HepG2 (cell line): ENCODE data around the gene GOSR1. TPM values are rescaled to one million over a fixed set of nuclear protein-coding genes. Genes with fewer than 3 reads are reported as not detected.

Experiments
- FOXO1 ChIP-seq: sonication (generic); formaldehyde crosslinking; IDR thresholded peaks from 2 replicates; pipeline ENCODE4 v1.4.0; 2020; ENCODE audit warnings: missing genetic modification reagents
- FOXP4 ChIP-seq: sonication (generic); formaldehyde crosslinking; IDR thresholded peaks from 2 replicates; pipeline ENCODE4 v1.4.0; 2020; ENCODE audit warnings: missing genetic modification reagents
- HNF4G ChIP-seq, 2 experiments: sonication (generic) in 1 of 2; formaldehyde crosslinking in 1 of 2; IDR thresholded peaks; 2 replicates each; pipeline versions ENCODE4 v1.4.0 to v1.6.1; 2011 to 2020; ENCODE audit warnings: borderline replicate concordance in 2 of 2, low read depth in 2 of 2, mild to moderate bottlenecking in 2 of 2, low read length in 1 of 2, missing genetic modification reagents in 1 of 2, moderate library complexity in 1 of 2
- TFAP4 ChIP-seq: sonication (generic); IDR thresholded peaks from 2 replicates; pipeline ENCODE4 v1.6.1; 2016; ENCODE audit warnings: low read depth, borderline replicate concordance
- ZBTB38 ChIP-seq: sonication (generic); formaldehyde crosslinking; IDR thresholded peaks from 2 replicates; pipeline ENCODE4 v1.5.1; 2020; ENCODE audit warnings: mild to moderate bottlenecking, missing genetic modification reagents
- ZBTB46 ChIP-seq: sonication (generic); formaldehyde crosslinking; IDR thresholded peaks from 2 replicates; pipeline ENCODE4 v1.4.0; 2020; ENCODE audit warnings: mild to moderate bottlenecking, missing genetic modification reagents, borderline replicate concordance
- ZNF292 ChIP-seq: sonication (generic); formaldehyde crosslinking; IDR thresholded peaks from 2 replicates; pipeline ENCODE4 v1.8.1; 2022; ENCODE audit warnings: mild to moderate bottlenecking, low read depth, missing genetic modification reagents, borderline replicate concordance
- ZNF331 ChIP-seq: sonication (generic); formaldehyde crosslinking; IDR thresholded peaks from 2 replicates; pipeline ENCODE4 v1.4.0; 2020; ENCODE audit warnings: missing genetic modification reagents
- ZNF367 ChIP-seq: sonication (generic); formaldehyde crosslinking; IDR thresholded peaks from 2 replicates; pipeline ENCODE4 v1.4.0; 2020; ENCODE audit warnings: missing genetic modification reagents, borderline replicate concordance
- ZNF484 ChIP-seq: sonication (generic); formaldehyde crosslinking; IDR thresholded peaks from 2 replicates; pipeline ENCODE4 v1.5.1; 2020; ENCODE audit warnings: mild to moderate bottlenecking, low read depth, missing genetic modification reagents, borderline replicate concordance
- ZNF503 ChIP-seq: sonication (generic); formaldehyde crosslinking; IDR thresholded peaks from 2 replicates; pipeline ENCODE4 v1.4.0; 2020; ENCODE audit warnings: missing genetic modification reagents
- ZNF609 ChIP-seq: sonication (generic); formaldehyde crosslinking; IDR thresholded peaks from 2 replicates; pipeline ENCODE4 v1.4.0; 2020; ENCODE audit warnings: mild to moderate bottlenecking, missing genetic modification reagents, borderline replicate concordance
- ZNF720 ChIP-seq: sonication (generic); formaldehyde crosslinking; IDR thresholded peaks from 2 replicates; pipeline ENCODE4 v1.4.0; 2020; ENCODE audit warnings: missing genetic modification reagents
- ZSCAN25 ChIP-seq: sonication (generic); formaldehyde crosslinking; IDR thresholded peaks from 2 replicates; pipeline ENCODE4 v1.8.0; 2022; ENCODE audit warnings: mild to moderate bottlenecking, missing genetic modification reagents
- polyA plus RNA-seq, 8 experiments: library from polyadenylated mRNA; depleted of rRNA in 3 of 8; stranded (reverse) in 7 of 8; unstranded in 1 of 8; fragments of >200 nt; fragmentation: Illumina TruSeq in 4 of 8; extraction: Trizol in 4 of 8; gene quantifications; 2 replicates each; pipeline versions ENCODE4 v1.2.1 to v1.2.3, GENCODE V29; 2011 to 2016; ENCODE audit warnings: low read depth in 4 of 8, missing spikeins in 1 of 8, mixed read lengths in 1 of 8; ENCODE audit not compliant: insufficient read depth in 1 of 8
- total RNA-seq, 5 experiments: library from RNA; depleted of rRNA; stranded (reverse); fragments of >200 nt; fragmentation: Illumina TruSeq; extraction: Trizol; gene quantifications; 2 replicates each; pipeline ENCODE4 v1.2.3, GENCODE V29; 2016; ENCODE audit warnings: low read depth in 1 of 5
- TF ChIP-seq, protein P1 (sequence below): sonication (generic); formaldehyde crosslinking; IDR thresholded peaks from 2 replicates; pipeline ENCODE4 v1.8.1; 2023; ENCODE audit warnings: missing genetic modification reagents, mild to moderate bottlenecking, borderline replicate concordance

Gene GOSR1
- total and polyA plus RNA-seq, 2 of the 13 experiments (the other 11 are each of a cell fraction or from before 2014, with no cell fraction given) = 15.8 to 37.0 TPM

DNA sequence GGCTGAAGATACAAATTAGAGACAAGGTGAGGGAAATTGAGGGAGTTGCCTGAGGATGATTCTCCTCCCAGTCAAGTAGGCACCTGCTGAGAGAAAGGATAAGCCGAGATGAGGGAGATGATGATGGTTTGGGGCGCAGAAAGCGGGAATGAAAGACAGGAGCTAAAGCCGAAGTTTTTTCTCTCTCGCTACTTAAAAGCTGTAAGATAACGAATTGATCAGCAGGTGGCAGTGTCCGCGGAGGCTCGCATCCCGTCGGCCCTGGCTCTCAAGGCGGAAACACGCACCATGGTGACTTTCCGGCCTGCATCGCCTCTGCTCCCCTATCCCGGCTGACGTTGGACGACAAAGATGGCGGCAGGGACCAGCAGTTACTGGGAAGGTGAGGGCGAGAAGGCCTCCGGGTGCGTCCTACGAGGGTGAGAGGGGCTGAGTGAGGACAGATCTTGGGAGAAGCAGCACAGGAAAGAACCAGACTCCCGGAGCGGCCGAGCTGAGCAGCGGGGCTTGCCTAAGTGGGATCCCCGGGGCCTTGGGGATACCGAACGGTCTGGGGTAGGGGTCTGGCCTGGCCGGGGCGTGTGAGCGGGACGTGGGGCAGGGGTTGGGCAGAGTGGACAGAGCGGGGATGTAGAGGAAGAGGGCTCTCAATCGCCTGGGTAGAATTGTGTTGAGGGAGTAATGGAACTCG lies at the start of gene GOSR1 (continued):
- TF ChIP-seq ZNF720 (CRISPR knock-in tag) (peak; percentile 85; the same call in 1 of the 2 replicates), FOXP4 (CRISPR knock-in tag) (peak; percentile 60), ZNF484 (CRISPR knock-in tag) (no peak), TFAP4 (peak; percentile 38; the same call in 1 of the 2 replicates), ZBTB46 (CRISPR knock-in tag) (no peak), ZNF367 (CRISPR knock-in tag) (0 out of 2 replicates have a peak, but pooled peaks have one; percentile 44), ZNF609 (peak; percentile 51; the same call in 1 of the 2 replicates), ZNF331 (CRISPR knock-in tag) (0 out of 2 replicates have a peak, but pooled peaks have one; percentile 69), FOXO1 (CRISPR knock-in tag) (peak; percentile 81), ZNF503 (CRISPR knock-in tag) (peak; percentile 75; the same call in 1 of the 2 replicates), ZBTB38 (CRISPR knock-in tag) (peak; percentile 83), HNF4G (IDR thresholded peaks at IDR 0.05; ENCODE audit: borderline replicate concordance, low read depth, low read length) (no peak), HNF4G (CRISPR knock-in tag; IDR thresholded peaks at IDR 0.05; ENCODE audit: borderline replicate concordance, low read depth) (0 out of 2 replicates have a peak, but pooled peaks have one; percentile 52), ZNF292 (peak; percentile 74; the same call in 1 of the 2 replicates), ZSCAN25 (CRISPR knock-in tag) (0 out of 2 replicates have a peak, but pooled peaks have one; percentile 31)
- TF ChIP-seq, protein P1, sequence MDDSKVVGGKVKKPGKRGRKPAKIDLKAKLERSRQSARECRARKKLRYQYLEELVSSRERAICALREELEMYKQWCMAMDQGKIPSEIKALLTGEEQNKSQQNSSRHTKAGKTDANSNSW (CRISPR knock-in tag) = peak; percentile 48; the same call in 1 of the 2 replicates
